Dendritic cell treated with granulocyte-macrophage colony-stimulating factor and Interleukin-4, amounts not matched to agents 40 ng/mL and 50 ng/mL, for 4 days (primary cell): ENCODE results near the gene RNPC3.
"Not testable (repeated sequence)": the region's sequence is repeated elsewhere in the genome, so short reads cannot be mapped to it uniquely, and the experiment has no call there.

Source experiments
- H3K27ac Mint-ChIP-seq: one replicate; pipeline ENCODE4 v1.8.0; 2022; ENCODE audit warnings: mild to moderate bottlenecking, mixed read lengths
- H3K27me3 Mint-ChIP-seq: one replicate; pipeline ENCODE4 v1.8.0; 2022; ENCODE audit warnings: mild to moderate bottlenecking, mixed read lengths
- H3K36me3 Mint-ChIP-seq: one replicate; pipeline ENCODE4 v1.8.0; 2022; ENCODE audit warnings: low read depth, mixed read lengths
- H3K4me1 Mint-ChIP-seq: one replicate; pipeline ENCODE4 v1.8.0; 2022; ENCODE audit warnings: low read depth, mixed read lengths
- H3K4me3 Mint-ChIP-seq: one replicate; pipeline ENCODE4 v1.8.0; 2022; ENCODE audit warnings: mild to moderate bottlenecking, moderate library complexity, mixed read lengths
- H3K9me3 Mint-ChIP-seq: one replicate; pipeline ENCODE4 v1.8.0; 2022; ENCODE audit warnings: mixed read lengths
- intact Hi-C: fragments of 100-400 bp; cut with micrococcal nuclease; formaldehyde crosslinking; loops from one replicate; pipeline ENCODE4 v1.15.0; 2022

Gene RNPC3

GRCh38 chr1:103520822-103521221 is 4.7 kb upstream of the RNPC3 start:
- no peak overlapping the region for H3K4me3 Mint-ChIP-seq
- no peak overlapping the region for H3K27ac Mint-ChIP-seq
- H3K27me3 Mint-ChIP-seq: no peaks in the 10 kb centered on the region
- peaks cover 2% of the 10 kb centered on the region for H3K36me3 Mint-ChIP-seq
- no peaks in the 10 kb centered on the region for H3K9me3 Mint-ChIP-seq
- H3K4me1 Mint-ChIP-seq: peaks cover 15% of the 10 kb centered on the region
- intact Hi-C loops: no loop called here

- Mint-ChIP-seq H3K4me3 (no peak overlapping the region), H3K4me1 (peaks cover 28% of the 10 kb centered on the region), H3K9me3 (no peaks in the 10 kb centered on the region), H3K27me3 (no peaks in the 10 kb centered on the region), H3K27ac (no peak overlapping the region), H3K36me3 (peaks cover 15% of the 10 kb centered on the region)
- intact Hi-C loops: no loop called here
Measured at GRCh38 chr1:103523346-103523745, 2.2 kb upstream of the RNPC3 start.

GRCh38 chr1:103525114-103525606 is 339 bp upstream of the RNPC3 start:
- H3K9me3 Mint-ChIP-seq: no peaks in the 10 kb centered on the region
- H3K4me3 Mint-ChIP-seq: peak overlapping the region; percentile 49
- peaks cover 45% of the 10 kb centered on the region for H3K4me1 Mint-ChIP-seq
- H3K27ac Mint-ChIP-seq: peak overlapping the region; percentile 100
- peaks cover 34% of the 10 kb centered on the region for H3K36me3 Mint-ChIP-seq
- H3K27me3 Mint-ChIP-seq: no peaks in the 10 kb centered on the region
- intact Hi-C loops: no loop called here

- H3K27me3 Mint-ChIP-seq: no peaks in the 10 kb centered on the region
- H3K27ac Mint-ChIP-seq: no peak overlapping the region
- intact Hi-C loops: no loop called here
- H3K9me3 Mint-ChIP-seq: no peaks in the 10 kb centered on the region
- H3K4me3 Mint-ChIP-seq: peak overlapping the region; percentile 49
- peaks cover 63% of the 10 kb centered on the region for H3K4me1 Mint-ChIP-seq
- peaks cover 54% of the 10 kb centered on the region for H3K36me3 Mint-ChIP-seq
Measured at GRCh38 chr1:103527331-103527730, 1.8 kb downstream of the RNPC3 start.

GRCh38 chr1:103529746-103530145 is 4.2 kb downstream of the RNPC3 start:
- Mint-ChIP-seq H3K27ac (no peak overlapping the region), H3K4me1 (peaks cover 69% of the 10 kb centered on the region), H3K4me3 (no peak overlapping the region), H3K27me3 (no peaks in the 10 kb centered on the region), H3K36me3 (peaks cover 72% of the 10 kb centered on the region), H3K9me3 (no peaks in the 10 kb centered on the region)
- intact Hi-C loops: no loop called here

GRCh38 chr1:103538226-103538625 is 12.7 kb downstream of the RNPC3 start:
- no peaks in the 10 kb centered on the region for H3K27me3 Mint-ChIP-seq
- peaks cover 75% of the 10 kb centered on the region for H3K36me3 Mint-ChIP-seq
- H3K4me3 Mint-ChIP-seq: no peak overlapping the region
- peaks cover 6% of the 10 kb centered on the region for H3K4me1 Mint-ChIP-seq
- H3K27ac Mint-ChIP-seq: no peak overlapping the region
- H3K9me3 Mint-ChIP-seq: no peaks in the 10 kb centered on the region
- intact Hi-C loops: no loop called here

- H3K4me1 Mint-ChIP-seq: no peaks in the 10 kb centered on the region
- intact Hi-C loops: no loop called here
- H3K27me3 Mint-ChIP-seq: no peaks in the 10 kb centered on the region
- H3K4me3 Mint-ChIP-seq: no peak overlapping the region
- H3K27ac Mint-ChIP-seq: no peak overlapping the region
- no peaks in the 10 kb centered on the region for H3K9me3 Mint-ChIP-seq
- H3K36me3 Mint-ChIP-seq: peaks cover 84% of the 10 kb centered on the region
Measured at GRCh38 chr1:103541431-103541830, 15.9 kb downstream of the RNPC3 start.

GRCh38 chr1:103546496-103546895 is 21.0 kb downstream of the RNPC3 start:
- H3K9me3 Mint-ChIP-seq: no peaks in the 10 kb centered on the region
- peaks cover 78% of the 10 kb centered on the region for H3K36me3 Mint-ChIP-seq
- no peak overlapping the region for H3K27ac Mint-ChIP-seq
- intact Hi-C loops: no loop called here
- H3K4me3 Mint-ChIP-seq: no peak overlapping the region
- H3K4me1 Mint-ChIP-seq: no peaks in the 10 kb centered on the region
- H3K27me3 Mint-ChIP-seq: no peaks in the 10 kb centered on the region

- H3K27ac Mint-ChIP-seq: no peak overlapping the region
- peaks cover 82% of the 10 kb centered on the region for H3K36me3 Mint-ChIP-seq
- no peak overlapping the region for H3K4me3 Mint-ChIP-seq
- intact Hi-C loops: no loop called here
- no peaks in the 10 kb centered on the region for H3K27me3 Mint-ChIP-seq
- no peaks in the 10 kb centered on the region for H3K4me1 Mint-ChIP-seq
- no peaks in the 10 kb centered on the region for H3K9me3 Mint-ChIP-seq
Measured at GRCh38 chr1:103547840-103548239, 22.3 kb downstream of the RNPC3 start.

GRCh38 chr1:103560427-103560826 is 34.9 kb downstream of the RNPC3 start:
- intact Hi-C loops: no loop called here
- Mint-ChIP-seq H3K4me3 (no peak overlapping the region), H3K4me1 (peaks cover 6% of the 10 kb centered on the region), H3K27ac (no peak overlapping the region), H3K27me3 (no peaks in the 10 kb centered on the region), H3K9me3 (peaks cover 9% of the 10 kb centered on the region), H3K36me3 (peaks cover 20% of the 10 kb centered on the region)

GRCh38 chr1:103561124-103561523 is 35.6 kb downstream of the RNPC3 start:
- H3K9me3 Mint-ChIP-seq, H3K27me3 Mint-ChIP-seq, H3K4me3 Mint-ChIP-seq, intact Hi-C loops, H3K4me1 Mint-ChIP-seq: not testable (repeated sequence)
- H3K27ac Mint-ChIP-seq: peak overlapping the region; percentile 65
- peaks cover 13% of the 10 kb centered on the region for H3K36me3 Mint-ChIP-seq

- Mint-ChIP-seq H3K4me1 (peaks cover 6% of the 10 kb centered on the region), H3K27ac (peak overlapping the region; percentile 65), H3K36me3 (peaks cover 6% of the 10 kb centered on the region)
Measured at GRCh38 chr1:103561643-103562395, 36.3 kb downstream of the RNPC3 start.

GRCh38 chr1:103563056-103563455 is 37.6 kb downstream of the RNPC3 start:
- peaks cover 12% of the 10 kb centered on the region for H3K4me1 Mint-ChIP-seq
- intact Hi-C loops: no loop called here
- H3K4me3 Mint-ChIP-seq: no peak overlapping the region
- peaks cover 4% of the 10 kb centered on the region for H3K36me3 Mint-ChIP-seq
- H3K9me3 Mint-ChIP-seq: peaks cover 9% of the 10 kb centered on the region
- H3K27me3 Mint-ChIP-seq: no peaks in the 10 kb centered on the region
- H3K27ac Mint-ChIP-seq: no peak overlapping the region

More at GRCh38 chr1:103561643-103562395, 36.3 kb downstream of the RNPC3 start:
- intact Hi-C loops: no loop called here
- Mint-ChIP-seq H3K9me3 (peaks cover 9% of the 10 kb centered on the region), H3K27me3 (no peaks in the 10 kb centered on the region), H3K4me3 (peak overlapping the region; percentile 2)

- Mint-ChIP-seq H3K4me1 (peaks cover 5% of the 10 kb centered on the region), H3K27me3 (no peaks in the 10 kb centered on the region), H3K9me3 (peaks cover 4% of the 10 kb centered on the region), H3K4me3 (no peak overlapping the region), H3K36me3 (peaks cover 14% of the 10 kb centered on the region), H3K27ac (no peak overlapping the region)
- intact Hi-C loops: no loop called here
Measured at GRCh38 chr1:103569493-103569892, 44.0 kb downstream of the RNPC3 start.

- H3K27ac Mint-ChIP-seq, H3K9me3 Mint-ChIP-seq, H3K27me3 Mint-ChIP-seq, intact Hi-C loops, H3K4me3 Mint-ChIP-seq, H3K4me1 Mint-ChIP-seq: not testable (repeated sequence)
- peaks cover 14% of the 10 kb centered on the region for H3K36me3 Mint-ChIP-seq
Measured at GRCh38 chr1:103571289-103571688, 45.8 kb downstream of the RNPC3 start, which contains the start of gene AMY2B. Gene AMY2B (plus strand): TSS chr1:103571589. CDS start chr1:103571603, 14 bp downstream.
